SW480 (cell line): Measurements from ENCODE around the gene ANXA9.
A peak's percentile ranks its signal among the peaks of the same experiment; 100 is the strongest.

Experiments used
- DNase-seq: peaks from one replicate; pipeline ENCODE4 v3.0.0-alpha.2; 2016; ENCODE audit warnings: low spot score

The ANXA9 gene

DNA sequence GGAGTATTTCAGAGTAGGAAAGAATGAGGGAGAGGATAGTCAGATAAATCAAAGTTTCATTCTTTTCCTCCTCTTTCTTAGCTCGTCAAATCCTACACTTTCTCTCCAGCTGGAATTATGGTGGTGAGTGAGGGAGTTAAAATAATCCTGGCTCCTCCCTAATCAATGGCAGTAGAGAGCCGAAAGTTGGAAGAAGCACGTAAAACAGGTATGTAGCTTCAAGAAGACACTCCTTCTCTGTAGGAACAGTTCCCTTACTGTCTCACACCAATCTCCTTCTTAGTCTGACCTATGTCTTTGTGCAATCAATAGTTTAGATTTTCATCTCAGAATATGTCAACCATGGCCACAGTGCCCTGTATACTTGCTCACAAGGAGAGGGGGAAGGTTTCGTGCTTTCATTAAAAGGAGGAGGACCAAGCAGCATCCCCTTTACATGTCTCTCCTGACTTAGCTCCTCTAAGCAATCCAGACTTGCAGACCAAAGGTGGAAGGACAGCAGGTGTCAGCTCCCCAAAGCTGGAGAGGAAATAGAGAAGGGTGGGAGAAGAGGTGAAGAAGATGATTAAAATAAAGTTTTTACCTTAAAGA is 23.7 kb downstream of the ANXA9 start:
- peak; percentile 25 for DNase-seq

DNA sequence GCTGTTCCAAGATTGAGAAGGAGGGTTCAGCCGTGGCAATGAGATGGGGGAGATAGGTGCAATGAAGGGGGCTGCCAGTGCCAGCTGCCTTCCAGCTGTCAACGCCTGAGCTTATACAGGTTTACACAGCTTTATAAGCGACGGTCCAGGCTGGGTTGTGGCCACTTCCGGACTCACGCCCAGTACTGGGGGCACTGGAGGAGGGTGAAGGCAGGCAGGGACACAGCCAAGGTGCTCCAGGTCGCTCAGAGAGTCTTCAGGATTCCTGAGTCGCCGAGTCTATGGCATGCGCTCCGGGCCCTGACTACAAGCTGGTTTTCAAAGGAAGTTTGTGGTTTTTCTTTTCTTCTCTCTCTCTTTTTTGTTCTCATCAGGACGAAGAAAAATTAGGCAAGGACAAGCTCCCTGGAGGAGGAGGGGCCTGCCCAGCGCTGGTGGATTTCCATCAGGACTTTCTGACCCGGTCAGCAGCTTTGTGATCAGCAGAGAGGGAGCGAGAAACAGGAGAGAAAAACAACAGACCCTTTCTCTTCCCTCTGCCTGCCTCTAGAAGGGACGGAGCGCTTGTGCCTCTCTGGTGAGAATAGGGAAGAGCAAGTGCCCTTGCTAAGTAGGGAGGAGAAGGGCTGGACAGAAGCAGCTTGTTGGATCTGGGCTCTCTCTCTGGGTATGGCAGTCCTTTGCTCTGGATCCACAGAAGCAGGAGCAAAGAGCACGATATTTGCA is 24.4 kb downstream of the ANXA9 start, which contains the start of gene MINDY1:
TSS of gene MINDY1 (minus strand) at position 576 of the 726 bp plus-strand sequence. CDS start 4,285 bp downstream, outside the sequence.
- DNase-seq = peak; percentile 92

DNA sequence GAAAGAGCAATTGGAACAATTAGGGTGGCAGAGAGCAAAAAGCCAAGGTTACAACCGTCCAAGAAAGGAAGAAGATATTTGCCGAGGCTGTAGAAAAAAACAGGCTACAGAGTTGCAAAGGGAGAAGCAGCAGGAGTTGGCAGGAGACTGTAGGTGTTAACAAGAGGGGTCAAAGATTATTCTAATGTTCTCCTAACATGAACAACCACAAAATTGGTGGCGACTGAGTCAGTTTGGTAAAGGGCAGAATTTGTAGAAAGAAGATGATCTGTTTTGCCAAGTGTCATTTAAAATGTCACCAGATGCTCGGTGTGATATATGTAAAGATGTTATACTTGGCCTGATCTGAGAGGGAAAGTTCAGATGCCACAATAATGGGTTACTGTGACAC is 25.8 kb downstream of the ANXA9 start:
- DNase-seq = no peak

DNA sequence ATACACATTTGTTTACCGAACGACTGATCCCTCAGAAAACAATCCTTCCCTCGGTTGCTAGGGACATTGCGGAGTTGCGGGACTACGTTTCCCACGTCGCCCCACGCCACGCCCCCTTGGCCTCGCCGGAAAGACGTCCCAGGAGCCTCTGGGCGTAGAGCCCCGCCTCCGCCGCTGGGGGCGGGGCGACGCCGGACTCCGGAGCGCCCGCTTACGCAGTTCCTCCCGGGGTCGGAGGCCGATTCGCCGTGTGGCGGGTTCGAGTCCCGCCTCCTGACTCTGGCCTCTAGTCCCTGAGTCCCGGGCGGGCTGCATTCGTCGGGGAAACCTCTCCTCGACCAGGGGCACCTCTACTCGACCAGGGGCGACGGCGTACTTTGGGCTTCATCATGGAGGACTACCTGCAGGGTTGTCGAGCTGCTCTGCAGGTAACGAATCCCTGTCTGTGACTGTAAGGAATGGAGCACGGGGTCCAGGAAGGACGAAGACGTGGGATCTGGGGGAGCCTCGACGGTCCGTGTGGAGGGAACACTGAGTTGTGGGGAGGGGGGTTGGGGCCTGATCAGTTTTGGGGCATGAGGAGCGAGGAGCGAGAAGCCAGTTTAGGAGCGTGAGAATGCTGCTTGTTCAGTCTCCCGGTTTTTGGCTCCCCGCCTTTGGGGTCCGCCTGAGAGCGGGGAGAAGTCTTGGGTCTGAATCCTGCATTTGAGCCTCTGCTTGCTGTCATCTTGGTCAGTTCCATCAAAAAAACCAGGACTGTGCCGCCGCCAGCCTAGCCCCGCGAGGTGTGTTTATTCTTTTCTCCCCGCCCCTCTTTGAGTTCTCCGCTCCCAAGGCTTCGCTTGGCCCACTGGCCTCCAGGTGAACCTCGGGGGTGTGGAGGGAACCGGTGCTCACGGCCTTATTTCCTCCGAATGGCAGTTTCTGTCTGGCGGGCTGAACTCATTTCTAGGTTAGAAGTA is 26.4 kb downstream of the ANXA9 start, which contains the start of gene PRUNE1:
TSS of gene PRUNE1 (plus strand) at position 206 of the 962 bp plus-strand sequence. CDS start at position 390, 184 bp downstream.
- DNase-seq = peak; percentile 96

DNA sequence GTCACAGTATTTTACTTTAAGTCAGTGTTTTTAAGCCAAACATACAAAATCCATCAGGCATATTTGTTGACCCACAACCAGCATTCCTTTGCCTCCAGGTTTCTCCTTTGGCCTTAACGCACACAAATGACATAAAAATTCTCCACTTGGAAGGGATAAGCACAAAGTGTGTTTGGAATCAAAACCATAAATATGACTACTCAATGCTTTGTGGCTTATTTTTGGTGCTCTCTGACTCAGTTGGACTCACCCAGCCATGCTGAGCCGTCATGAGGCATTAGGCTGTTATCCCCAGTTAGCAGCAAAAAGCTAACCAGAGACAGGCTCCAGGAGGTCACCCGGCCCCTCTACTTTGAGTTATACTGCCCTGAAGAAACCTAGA is 27.1 kb downstream of the ANXA9 start:
- no peak for DNase-seq

DNA sequence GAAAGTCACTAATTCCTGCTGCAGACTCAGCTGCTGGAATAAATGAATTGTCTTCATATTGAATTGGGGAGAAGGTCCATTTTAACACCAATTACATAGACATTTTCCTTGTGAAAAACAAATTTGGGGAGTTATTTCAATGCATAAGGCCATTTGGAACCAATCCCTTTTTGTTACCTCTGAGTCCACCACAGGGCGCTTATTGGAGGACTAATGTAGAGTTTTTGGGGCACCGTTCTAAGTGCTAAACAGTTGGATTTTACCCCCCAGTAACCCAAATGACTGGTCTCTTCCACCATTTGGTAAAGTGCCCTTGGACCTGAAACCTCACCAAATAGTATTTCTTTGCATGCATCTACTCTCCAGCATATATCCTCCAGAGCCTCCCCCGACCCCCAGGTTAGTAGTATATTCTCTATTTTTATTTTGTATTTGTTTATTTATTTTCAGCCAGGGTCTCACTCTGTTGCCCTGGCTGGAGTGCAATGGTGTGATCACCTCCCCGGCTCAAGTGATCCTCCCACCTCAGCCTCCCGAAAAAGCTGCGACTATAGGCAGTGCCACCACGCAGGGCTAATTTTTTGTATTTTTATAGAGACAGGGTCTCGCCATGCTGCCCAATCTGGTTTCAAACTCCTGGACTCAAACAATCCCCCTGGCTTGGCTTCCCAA is 27.7 kb downstream of the ANXA9 start:
- no peak for DNase-seq

DNA sequence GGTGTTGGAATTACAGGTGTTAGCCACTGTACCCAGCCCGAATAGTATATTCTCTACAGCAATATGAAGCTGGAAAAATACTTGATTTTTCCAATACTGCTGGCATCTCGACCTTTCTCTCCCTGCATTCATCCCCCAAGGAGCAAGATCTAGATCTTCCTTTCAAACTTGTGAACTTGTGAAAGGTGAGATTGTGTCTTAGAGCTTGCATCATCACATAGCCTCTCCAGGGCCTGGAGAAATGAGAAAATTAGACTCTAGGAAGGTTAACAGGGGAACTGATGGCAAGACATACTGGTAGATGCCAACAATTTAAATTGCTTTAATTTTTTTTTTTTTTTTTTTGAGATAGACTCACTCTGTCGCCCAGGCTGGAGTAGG is 28.2 kb downstream of the ANXA9 start:
- DNase-seq = no peak

DNA sequence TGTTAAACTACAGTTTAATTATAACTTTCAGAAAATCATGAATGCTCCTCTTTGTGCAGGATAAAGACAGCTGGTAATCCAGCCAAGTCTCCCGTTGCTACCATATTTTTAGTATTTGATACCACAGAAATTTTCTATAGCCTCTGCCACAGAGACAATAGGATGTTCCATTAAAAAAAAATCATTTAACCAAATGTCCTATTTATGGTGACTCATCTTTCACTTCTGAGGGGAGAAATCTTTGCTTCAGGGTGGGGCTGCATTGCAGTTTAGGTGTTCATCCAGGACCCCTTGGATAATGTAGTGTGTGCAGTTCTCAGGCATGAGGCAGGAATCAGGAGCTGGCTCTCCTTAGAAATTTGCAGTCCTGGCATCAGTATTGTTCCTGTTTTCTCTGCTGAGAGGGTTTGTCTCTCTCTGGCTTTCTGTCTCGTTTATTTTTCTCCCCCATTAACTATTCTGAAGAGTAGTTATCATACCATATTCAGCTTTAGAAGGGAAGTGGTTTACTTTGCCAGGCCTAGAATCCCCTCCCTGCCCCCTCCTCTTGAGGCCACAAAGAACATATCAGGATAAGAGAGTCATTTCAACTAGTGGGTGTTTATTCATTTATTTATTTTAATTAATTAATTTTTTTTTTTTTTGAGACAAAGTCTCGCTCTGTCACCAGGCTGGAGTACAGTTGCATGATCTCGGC is 29.2 kb downstream of the ANXA9 start:
- DNase-seq = peak; percentile 20

DNA sequence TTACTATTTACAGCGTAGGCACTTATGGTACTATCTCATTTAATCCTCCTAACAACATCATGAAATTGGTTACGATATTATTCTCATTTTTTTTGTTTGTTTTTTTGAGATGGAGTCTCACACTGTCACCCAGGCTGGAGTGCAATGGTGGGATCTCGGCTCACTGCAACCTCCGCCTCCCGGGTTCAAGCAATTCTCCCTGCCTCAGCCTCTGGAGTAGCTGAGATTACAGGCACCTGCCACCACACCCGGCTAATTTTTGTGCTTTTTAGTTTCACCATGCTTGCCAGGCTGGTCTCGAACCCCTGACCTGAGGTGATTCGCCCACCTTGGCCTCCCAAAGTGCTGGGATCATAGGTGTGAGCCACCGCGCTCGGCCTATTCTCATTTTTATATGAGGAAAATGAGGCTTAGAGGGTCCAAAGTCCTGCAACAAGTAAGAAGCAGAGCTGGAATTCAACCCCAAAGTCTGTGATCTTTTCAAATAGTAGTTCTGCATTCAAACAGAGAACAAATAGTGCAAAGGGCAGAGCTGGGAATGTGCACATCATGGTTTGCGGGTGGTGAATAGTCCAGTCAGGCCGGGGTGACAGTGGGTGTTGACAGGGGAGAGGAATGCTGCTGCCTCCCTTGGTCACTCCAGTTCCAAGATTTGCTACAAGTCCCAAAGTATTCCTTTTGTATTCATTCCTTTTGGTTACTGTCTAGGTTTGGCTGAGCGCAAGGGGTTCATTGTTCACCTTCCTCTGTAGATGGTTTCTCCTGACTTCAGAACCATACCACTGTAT is 30.8 kb downstream of the ANXA9 start:
- DNase-seq = peak; percentile 29

DNA sequence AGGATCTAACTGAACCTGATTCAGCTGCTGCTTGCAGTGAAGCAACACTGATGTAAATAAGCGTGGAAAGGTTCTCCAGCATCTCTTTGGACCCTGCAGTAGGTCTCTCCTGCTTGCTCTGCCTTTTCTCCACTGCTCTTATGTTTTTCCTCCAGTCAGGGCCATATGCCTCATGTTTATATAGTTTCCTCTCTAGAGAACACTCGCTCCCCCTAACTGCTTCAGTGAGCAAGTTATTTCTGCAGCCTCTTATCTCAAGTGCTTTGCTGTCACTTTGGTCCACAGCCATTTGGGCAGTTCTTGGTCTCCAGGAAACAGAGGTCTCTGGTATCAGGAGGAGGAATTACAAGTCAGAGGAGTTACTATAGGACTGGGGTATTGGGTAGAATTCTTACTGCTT is 31.4 kb downstream of the ANXA9 start:
- no peak for DNase-seq

DNA sequence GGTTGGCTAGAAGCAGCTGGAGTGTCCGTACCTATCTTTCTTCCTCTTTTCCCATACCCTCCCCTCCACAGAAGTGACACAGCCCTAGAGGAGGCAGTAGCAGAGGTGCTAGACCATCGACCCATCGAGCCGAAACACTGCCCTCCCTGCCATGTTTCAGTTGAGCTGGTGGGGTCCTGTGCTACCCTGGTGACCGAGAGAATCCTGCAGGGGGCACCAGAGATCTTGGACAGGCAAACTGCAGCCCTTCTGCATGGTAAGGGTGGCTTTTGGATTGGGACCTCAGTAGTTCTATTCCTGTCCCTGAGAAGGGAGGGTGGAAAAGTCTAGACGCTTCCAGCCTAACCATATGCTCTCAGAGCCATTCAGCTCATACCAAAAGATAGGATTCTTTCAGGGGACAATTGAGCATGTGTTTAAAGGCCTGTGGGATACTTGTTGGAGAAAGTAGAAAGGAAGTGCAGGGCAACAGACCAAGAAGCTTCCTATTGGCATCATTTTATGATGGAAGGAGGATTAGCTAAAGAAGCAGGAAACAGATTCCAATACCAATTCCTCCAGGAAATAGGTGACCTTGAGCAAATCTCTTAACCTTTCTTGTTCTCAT is 42.6 kb downstream of the ANXA9 start:
- DNase-seq = peak; percentile 52

DNA sequence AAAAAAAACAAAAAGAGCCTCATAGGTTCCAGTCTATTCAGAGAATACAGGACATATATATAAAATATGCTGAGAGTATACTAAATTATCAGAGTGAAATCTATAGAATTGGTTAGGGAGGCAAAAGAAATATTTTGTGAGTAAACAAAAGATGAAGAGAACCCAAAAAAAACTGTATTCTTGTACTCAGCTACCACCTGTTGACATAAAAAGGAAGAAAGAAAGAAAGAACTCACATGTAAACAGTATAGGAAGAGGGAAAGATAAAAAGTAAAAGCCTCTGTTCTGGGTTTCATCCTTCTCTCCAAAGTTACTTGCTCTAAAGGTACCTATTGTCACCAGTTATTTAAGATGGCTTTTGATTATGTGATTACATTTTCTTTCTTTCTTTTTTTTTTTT is 44.4 kb downstream of the ANXA9 start:
- no peak for DNase-seq

DNA sequence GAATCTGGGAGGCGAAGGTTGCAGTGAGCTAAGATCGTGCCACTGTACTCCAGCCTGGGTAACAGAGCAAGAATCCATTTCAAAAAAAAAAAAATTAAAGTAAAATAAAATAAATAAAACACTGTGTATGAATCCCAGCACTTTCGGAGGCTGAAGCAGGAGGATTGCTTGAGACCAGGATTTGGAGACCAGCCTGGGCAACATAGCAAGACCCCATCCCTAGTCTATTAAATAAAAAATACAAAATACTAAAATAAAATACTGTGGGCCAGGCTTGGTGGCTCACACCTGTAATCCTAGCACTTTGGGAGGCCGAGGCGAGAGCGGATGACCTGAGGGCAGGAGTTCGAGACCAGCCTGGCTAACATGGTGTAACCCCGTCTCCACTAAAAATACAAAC is 50.1 kb downstream of the ANXA9 start:
- DNase-seq = no peak

DNA sequence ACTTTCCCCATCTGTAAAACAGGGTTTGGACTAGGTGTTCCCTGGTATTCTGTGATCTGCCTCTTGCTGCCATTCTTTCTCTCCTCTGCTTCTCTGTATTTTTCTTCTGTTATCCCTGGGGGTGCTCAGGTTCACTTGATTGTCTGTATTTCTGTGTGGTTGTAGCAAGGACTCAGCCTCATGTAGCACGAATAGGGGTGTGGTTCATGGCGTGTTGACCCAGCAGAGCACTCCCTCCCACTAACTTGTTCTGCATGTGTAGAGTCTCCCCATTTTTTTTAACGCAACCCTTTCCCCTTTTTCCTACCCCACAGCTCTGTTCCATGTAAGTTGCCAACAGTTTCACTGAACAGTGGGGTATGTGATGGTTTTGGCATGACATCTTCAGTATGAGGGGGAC is 53.1 kb downstream of the ANXA9 start:
- DNase-seq = no peak

DNA sequence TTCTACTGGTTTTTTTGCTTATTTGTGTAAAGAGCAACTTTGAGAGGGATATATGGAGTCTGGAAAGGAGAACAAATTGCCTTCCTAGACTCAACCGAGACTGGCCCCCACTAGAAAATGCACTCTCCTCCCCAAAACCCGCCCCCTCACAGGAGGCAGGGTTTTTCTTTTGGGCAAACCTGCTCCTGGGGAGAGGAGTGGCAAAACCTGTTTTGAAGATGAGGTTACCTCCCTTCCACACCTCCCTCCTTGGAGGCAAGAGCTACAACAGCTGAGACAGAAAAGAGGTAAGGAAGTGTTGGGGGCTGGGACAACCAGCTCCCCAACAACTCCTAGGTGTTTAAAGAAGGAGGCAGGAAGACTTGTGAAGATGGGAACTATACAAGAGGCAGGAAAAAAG is 54.3 kb downstream of the ANXA9 start, which contains the start of gene BNIPL:
TSS of gene BNIPL (plus strand) at position 231 of the 400 bp plus-strand sequence. CDS start at position 371, 140 bp downstream.
- DNase-seq = no peak

DNA sequence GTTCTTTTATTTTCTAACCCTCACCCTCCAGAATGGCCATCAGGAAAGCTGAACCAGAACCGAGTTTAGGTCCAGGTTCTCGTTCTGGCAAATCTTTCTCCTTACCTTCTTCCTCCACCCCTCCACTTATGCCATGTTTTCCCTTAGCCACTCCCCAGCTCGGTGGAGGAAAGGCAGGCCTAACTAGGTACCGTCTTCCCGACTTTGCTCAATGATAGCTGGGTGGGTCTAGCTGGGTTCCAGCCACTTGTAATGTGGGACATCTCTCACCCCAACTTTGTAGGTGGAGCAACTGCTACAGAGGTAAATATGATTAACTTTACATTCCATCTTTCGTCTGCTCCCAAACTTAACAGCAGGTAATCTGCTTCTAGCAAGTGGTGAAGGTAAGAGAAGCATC is 54.9 kb downstream of the ANXA9 start:
- no peak for DNase-seq

DNA sequence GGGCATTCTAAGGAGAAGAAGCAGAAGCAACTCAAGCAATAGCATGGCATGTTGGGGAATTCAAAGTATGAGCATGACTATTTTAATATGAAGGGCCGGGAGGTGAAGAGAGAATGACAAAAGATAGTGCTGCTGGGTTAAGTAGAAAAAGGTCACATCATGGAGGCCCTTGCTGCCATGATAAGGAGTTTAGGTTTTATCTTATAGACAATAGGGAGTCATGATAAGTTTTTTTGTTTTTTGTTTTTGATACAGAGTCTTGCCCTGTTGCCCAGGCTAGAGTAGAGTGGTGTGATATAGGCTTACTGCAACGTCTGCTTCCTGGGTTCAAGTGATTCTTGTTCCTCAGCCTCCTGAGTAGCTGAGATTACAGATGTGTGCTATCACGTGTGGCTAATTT is 57.4 kb downstream of the ANXA9 start:
- no peak for DNase-seq

DNA sequence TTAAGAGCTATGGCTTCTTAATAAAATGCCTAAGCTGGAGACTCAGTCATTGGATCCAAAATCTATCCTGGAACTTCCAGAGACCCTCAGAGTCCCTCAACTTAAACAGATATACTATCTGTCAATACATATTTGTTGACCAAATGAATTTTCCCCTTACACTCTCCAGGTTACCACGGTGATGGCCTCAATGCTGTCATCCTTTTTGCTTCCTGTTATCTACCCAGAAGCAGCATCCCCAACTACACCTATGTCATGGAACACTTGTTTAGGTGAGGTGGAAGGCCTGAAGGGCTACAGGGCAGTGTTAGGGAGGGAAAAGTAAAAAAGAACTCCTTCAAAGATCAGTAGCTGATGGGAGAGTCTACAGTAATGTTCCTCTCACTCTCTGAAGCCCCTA is 61.1 kb downstream of the ANXA9 start:
- no peak for DNase-seq
